ENCODE results near the gene TMED5.
"Not testable (repeated sequence)": the region's sequence is repeated elsewhere in the genome, so short reads cannot be mapped to it uniquely, and the experiment has no call there.

Gene TMED5

GRCh38 chr1:93177991-93178390 is 2.2 kb downstream of the TMED5 start:
- Histone ChIP-seq H3K9ac (ENCODE audit: low read length in 5 of 5) (peak overlapping the region; percentile 33 to 100 (median 95)), H3K27ac (ENCODE audit: low read depth, low read length) (peak overlapping the region; percentile 100), H3K36me3 (ENCODE audit: control insufficient read depth in 5 of 5, insufficient read depth in 5 of 5, low read length in 5 of 5) (peaks cover 0 to 2% (median 0%) of the 10 kb centered on the region in 5 donors), H3K27me3 (ENCODE audit: control insufficient read depth in 5 of 5, insufficient read depth in 4 of 5, low read length in 5 of 5) (peaks cover 0 to 10% (median 0%) of the 10 kb centered on the region in 5 donors), H3K4me1 (ENCODE audit: control insufficient read depth in 5 of 5, insufficient read depth in 5 of 5, low read length in 5 of 5) (peaks cover 12 to 45% (median 33%) of the 10 kb centered on the region in 5 donors), H3K4me3 (ENCODE audit: low read depth in 1 of 5, low read length in 5 of 5) (peak overlapping the region; percentile 74 to 100 (median 96)), H3K9me3 (ENCODE audit: control insufficient read depth in 5 of 5, low read length in 5 of 5) (peaks cover 0 to 2% (median 0%) of the 10 kb centered on the region in 5 donors)

DNA sequence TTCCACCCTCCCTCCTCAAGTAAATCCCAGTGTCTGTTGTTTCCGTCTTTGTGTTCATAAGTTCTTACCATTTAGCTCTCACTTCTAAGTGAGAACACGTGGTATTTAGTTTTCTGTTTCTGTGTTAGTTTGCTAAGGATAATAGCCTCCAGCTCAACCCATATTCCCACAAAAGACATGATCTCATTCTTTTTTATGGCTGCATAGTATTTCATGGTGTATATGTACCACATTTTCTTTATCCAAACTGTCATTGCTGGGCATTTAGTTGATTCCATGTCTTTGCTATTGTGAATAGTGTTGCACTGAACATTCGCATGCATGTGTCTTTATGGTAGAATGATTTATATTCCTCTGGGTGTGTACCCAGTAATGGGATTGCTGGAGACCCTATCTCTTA is 5.6 kb downstream of the TMED5 start:
- H3K27me3 ChIP-seq (ENCODE audit: control insufficient read depth in 5 of 5, insufficient read depth in 4 of 5, low read length in 5 of 5); H3K4me3 ChIP-seq (ENCODE audit: low read depth in 1 of 5, low read length in 5 of 5); H3K9me3 ChIP-seq (ENCODE audit: control insufficient read depth in 5 of 5, low read length in 5 of 5); H3K36me3 ChIP-seq (ENCODE audit: control insufficient read depth in 5 of 5, insufficient read depth in 5 of 5, low read length in 5 of 5); H3K27ac ChIP-seq (ENCODE audit: low read depth, low read length); H3K9ac ChIP-seq (ENCODE audit: low read length in 5 of 5): not testable (repeated sequence)
- H3K4me1 ChIP-seq (ENCODE audit: control insufficient read depth in 5 of 5, insufficient read depth in 5 of 5, low read length in 5 of 5) = peaks cover 4 to 46% (median 24%) of the 10 kb centered on the region in 5 donors

GRCh38 chr1:93172778-93173177 is 7.4 kb downstream of the TMED5 start:
- Histone ChIP-seq H3K9ac (ENCODE audit: low read length in 5 of 5) (no peak overlapping the region), H3K9me3 (ENCODE audit: control insufficient read depth in 5 of 5, low read length in 5 of 5) (peaks cover 0 to 2% (median 0%) of the 10 kb centered on the region in 5 donors), H3K27me3 (ENCODE audit: control insufficient read depth in 5 of 5, insufficient read depth in 4 of 5, low read length in 5 of 5) (no peaks in the 10 kb centered on the region), H3K4me3 (ENCODE audit: low read depth in 1 of 5, low read length in 5 of 5) (no peak overlapping the region), H3K4me1 (ENCODE audit: control insufficient read depth in 5 of 5, insufficient read depth in 5 of 5, low read length in 5 of 5) (peaks cover 0 to 35% (median 14%) of the 10 kb centered on the region in 5 donors), H3K27ac (ENCODE audit: low read depth, low read length) (no peak overlapping the region), H3K36me3 (ENCODE audit: control insufficient read depth in 5 of 5, insufficient read depth in 5 of 5, low read length in 5 of 5) (no peaks in the 10 kb centered on the region)

DNA sequence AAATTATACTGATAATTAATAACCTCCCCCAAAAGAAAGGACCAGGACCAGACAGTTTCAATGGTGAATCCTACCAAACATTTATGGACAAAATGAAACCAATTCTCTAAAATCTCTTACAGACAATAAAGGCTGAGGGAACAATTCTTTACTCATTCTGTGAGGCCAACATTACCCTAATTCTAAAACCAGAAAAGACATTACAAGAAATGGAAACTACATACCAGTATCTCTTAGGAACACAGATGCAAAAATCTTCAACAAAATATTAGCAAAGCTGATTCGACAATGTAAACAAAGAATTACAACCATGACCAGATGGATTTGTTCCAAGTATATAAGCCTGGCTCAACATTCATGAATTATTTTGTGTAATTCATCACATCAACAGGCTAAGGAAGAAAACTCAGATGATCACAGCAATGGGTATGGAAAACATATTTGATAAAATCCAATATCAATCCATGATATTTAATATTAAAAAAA is 8.6 kb downstream of the TMED5 start:
- H3K27me3 ChIP-seq (ENCODE audit: control insufficient read depth in 5 of 5, insufficient read depth in 4 of 5, low read length in 5 of 5) = no peaks in the 10 kb centered on the region
- H3K9ac ChIP-seq (ENCODE audit: low read length in 5 of 5) = no peak overlapping the region
- H3K4me1 ChIP-seq (ENCODE audit: control insufficient read depth in 5 of 5, insufficient read depth in 5 of 5, low read length in 5 of 5) = peaks cover 0 to 26% (median 7%) of the 10 kb centered on the region in 5 donors
- H3K4me3 ChIP-seq (ENCODE audit: low read depth in 1 of 5, low read length in 5 of 5) = no peak overlapping the region
- no peak overlapping the region for H3K27ac ChIP-seq (ENCODE audit: low read depth, low read length)
- H3K9me3 ChIP-seq (ENCODE audit: control insufficient read depth in 5 of 5, low read length in 5 of 5) = peaks cover 0 to 4% (median 0%) of the 10 kb centered on the region in 5 donors
- H3K36me3 ChIP-seq (ENCODE audit: control insufficient read depth in 5 of 5, insufficient read depth in 5 of 5, low read length in 5 of 5) = no peaks in the 10 kb centered on the region

- not testable (repeated sequence) for H3K4me3 ChIP-seq (ENCODE audit: low read depth in 1 of 5, low read length in 5 of 5); H3K9ac ChIP-seq (ENCODE audit: low read length in 5 of 5); H3K9me3 ChIP-seq (ENCODE audit: control insufficient read depth in 5 of 5, low read length in 5 of 5); H3K36me3 ChIP-seq (ENCODE audit: control insufficient read depth in 5 of 5, insufficient read depth in 5 of 5, low read length in 5 of 5); H3K27ac ChIP-seq (ENCODE audit: low read depth, low read length); H3K27me3 ChIP-seq (ENCODE audit: control insufficient read depth in 5 of 5, insufficient read depth in 4 of 5, low read length in 5 of 5)
- H3K4me1 ChIP-seq (ENCODE audit: control insufficient read depth in 5 of 5, insufficient read depth in 5 of 5, low read length in 5 of 5) = peaks cover 0 to 18% (median 0%) of the 10 kb centered on the region in 5 donors
Observed at GRCh38 chr1:93170141-93170678, 10.0 kb downstream of the TMED5 start.

DNA sequence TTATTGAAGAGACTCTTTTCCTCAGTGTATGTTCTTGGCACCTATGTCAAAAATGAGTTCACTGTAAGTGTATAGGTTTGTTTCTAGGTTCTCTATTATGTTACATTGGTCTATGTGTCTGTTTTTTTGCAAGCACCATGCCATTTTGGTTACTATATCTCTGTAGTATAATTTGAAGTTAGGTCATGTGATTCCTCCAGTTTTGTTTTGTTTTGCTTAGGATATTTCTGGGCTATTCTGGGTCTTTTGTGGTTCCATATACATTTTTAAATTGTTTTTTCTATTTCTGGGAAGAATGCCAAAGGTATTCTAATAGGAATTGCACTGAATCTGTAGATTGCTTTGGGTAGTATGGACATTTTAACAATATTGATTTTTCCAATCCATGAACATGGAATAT is 13.2 kb downstream of the TMED5 start:
- Histone ChIP-seq H3K36me3 (ENCODE audit: control insufficient read depth in 5 of 5, insufficient read depth in 5 of 5, low read length in 5 of 5) (no peaks in the 10 kb centered on the region), H3K4me3 (ENCODE audit: low read depth in 1 of 5, low read length in 5 of 5) (no peak overlapping the region), H3K27me3 (ENCODE audit: control insufficient read depth in 5 of 5, insufficient read depth in 4 of 5, low read length in 5 of 5) (no peaks in the 10 kb centered on the region), H3K27ac (ENCODE audit: low read depth, low read length) (no peak overlapping the region), H3K9me3 (ENCODE audit: control insufficient read depth in 5 of 5, low read length in 5 of 5) (peaks cover 0 to 5% (median 0%) of the 10 kb centered on the region in 5 donors), H3K4me1 (ENCODE audit: control insufficient read depth in 5 of 5, insufficient read depth in 5 of 5, low read length in 5 of 5) (peaks cover 0 to 11% (median 4%) of the 10 kb centered on the region in 5 donors), H3K9ac (ENCODE audit: low read length in 5 of 5) (no peak overlapping the region)

GRCh38 chr1:93165895-93166294 is 14.3 kb downstream of the TMED5 start:
- not testable (repeated sequence) for H3K9ac ChIP-seq (ENCODE audit: low read length in 5 of 5); H3K9me3 ChIP-seq (ENCODE audit: control insufficient read depth in 5 of 5, low read length in 5 of 5); H3K36me3 ChIP-seq (ENCODE audit: control insufficient read depth in 5 of 5, insufficient read depth in 5 of 5, low read length in 5 of 5); H3K4me3 ChIP-seq (ENCODE audit: low read depth in 1 of 5, low read length in 5 of 5); H3K27me3 ChIP-seq (ENCODE audit: control insufficient read depth in 5 of 5, insufficient read depth in 4 of 5, low read length in 5 of 5); H3K27ac ChIP-seq (ENCODE audit: low read depth, low read length)
- H3K4me1 ChIP-seq (ENCODE audit: control insufficient read depth in 5 of 5, insufficient read depth in 5 of 5, low read length in 5 of 5) = peaks cover 0 to 10% (median 4%) of the 10 kb centered on the region in 5 donors

GRCh38 chr1:93164816-93165215 is 15.4 kb downstream of the TMED5 start:
- Histone ChIP-seq H3K36me3 (ENCODE audit: control insufficient read depth in 5 of 5, insufficient read depth in 5 of 5, low read length in 5 of 5) (peaks cover 0 to 3% (median 2%) of the 10 kb centered on the region in 5 donors), H3K27ac (ENCODE audit: low read depth, low read length) (peak overlapping the region; percentile 5), H3K9me3 (ENCODE audit: control insufficient read depth in 5 of 5, low read length in 5 of 5) (peaks cover 0 to 3% (median 0%) of the 10 kb centered on the region in 5 donors), H3K27me3 (ENCODE audit: control insufficient read depth in 5 of 5, insufficient read depth in 4 of 5, low read length in 5 of 5) (no peaks in the 10 kb centered on the region), H3K4me1 (ENCODE audit: control insufficient read depth in 5 of 5, insufficient read depth in 5 of 5, low read length in 5 of 5) (peaks cover 0 to 10% (median 4%) of the 10 kb centered on the region in 5 donors), H3K4me3 (ENCODE audit: low read depth in 1 of 5, low read length in 5 of 5) (no peak overlapping the region), H3K9ac (ENCODE audit: low read length in 5 of 5) (no peak overlapping the region)

DNA sequence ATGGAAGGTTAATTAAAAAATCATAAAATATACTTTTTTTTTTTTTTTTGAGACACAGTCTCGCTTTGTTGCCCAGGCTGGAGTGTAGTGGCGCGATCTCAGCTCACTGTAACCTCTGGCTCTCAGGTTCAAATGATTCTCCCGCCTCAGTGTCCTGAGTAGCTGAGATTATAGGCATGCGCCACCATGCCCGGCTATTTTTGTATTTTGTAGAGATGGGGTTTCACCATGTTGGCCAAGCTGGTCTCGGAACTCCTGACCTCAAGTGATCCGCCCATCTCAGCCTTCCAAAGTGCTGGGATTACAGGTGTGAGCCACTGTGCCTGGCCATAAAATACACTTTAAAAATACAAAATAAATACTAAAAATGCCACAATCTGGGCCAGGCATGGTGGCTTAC is 16.9 kb downstream of the TMED5 start:
- Histone ChIP-seq H3K4me1 (ENCODE audit: control insufficient read depth in 5 of 5, insufficient read depth in 5 of 5, low read length in 5 of 5) (peaks cover 0 to 10% (median 4%) of the 10 kb centered on the region in 5 donors), H3K36me3 (ENCODE audit: control insufficient read depth in 5 of 5, insufficient read depth in 5 of 5, low read length in 5 of 5) (peaks cover 5 to 15% (median 9%) of the 10 kb centered on the region in 5 donors)
- H3K9ac ChIP-seq (ENCODE audit: low read length in 5 of 5); H3K27ac ChIP-seq (ENCODE audit: low read depth, low read length); H3K9me3 ChIP-seq (ENCODE audit: control insufficient read depth in 5 of 5, low read length in 5 of 5); H3K4me3 ChIP-seq (ENCODE audit: low read depth in 1 of 5, low read length in 5 of 5); H3K27me3 ChIP-seq (ENCODE audit: control insufficient read depth in 5 of 5, insufficient read depth in 4 of 5, low read length in 5 of 5): not testable (repeated sequence)

GRCh38 chr1:93159337-93159736 is 20.9 kb downstream of the TMED5 start:
- no peak overlapping the region for H3K9ac ChIP-seq (ENCODE audit: low read length in 5 of 5)
- H3K27me3 ChIP-seq (ENCODE audit: control insufficient read depth in 5 of 5, insufficient read depth in 4 of 5, low read length in 5 of 5) = no peaks in the 10 kb centered on the region
- H3K4me1 ChIP-seq (ENCODE audit: control insufficient read depth in 5 of 5, insufficient read depth in 5 of 5, low read length in 5 of 5) = peaks cover 0 to 4% (median 0%) of the 10 kb centered on the region in 5 donors
- no peak overlapping the region for H3K4me3 ChIP-seq (ENCODE audit: low read depth in 1 of 5, low read length in 5 of 5)
- peaks cover 23 to 46% (median 32%) of the 10 kb centered on the region in 5 donors for H3K36me3 ChIP-seq (ENCODE audit: control insufficient read depth in 5 of 5, insufficient read depth in 5 of 5, low read length in 5 of 5)
- H3K9me3 ChIP-seq (ENCODE audit: control insufficient read depth in 5 of 5, low read length in 5 of 5) = no peaks in the 10 kb centered on the region
- no peak overlapping the region for H3K27ac ChIP-seq (ENCODE audit: low read depth, low read length)
